Stimulated activated CD8-positive, alpha-beta memory T cell treated with anti-CD3 and anti-CD28 coated beads, Interleukin-4, amount 100 ng/mL, for 4 hours (primary cell): Measurements from ENCODE around the gene PRUNE2.

ENCODE experiments used
- DNase-seq, 2 donors: peaks; one replicate each; pipeline ENCODE4 v3.0.0-alpha.2; 2020; ENCODE audit warnings: low read depth in 2 of 2, low spot score in 1 of 2

PRUNE2 gene

GRCh38 chr9:76900884-76901440 is 5.0 kb downstream of the PRUNE2 start:
- DNase-seq = no peak

GRCh38 chr9:76898786-76899185 is 7.1 kb downstream of the PRUNE2 start:
- DNase-seq = no peak

GRCh38 chr9:76897804-76898525 is 7.9 kb downstream of the PRUNE2 start:
- DNase-seq = no peak

GRCh38 chr9:76896035-76896434 is 9.9 kb downstream of the PRUNE2 start:
- no peak for DNase-seq

- no peak for DNase-seq
These were observed 10.7 kb downstream of the PRUNE2 start for GRCh38 chr9:76895186-76895585.

GRCh38 chr9:76894198-76894597 is 11.7 kb downstream of the PRUNE2 start:
- DNase-seq = no peak

GRCh38 chr9:76893395-76893932 is 12.4 kb downstream of the PRUNE2 start:
- no peak for DNase-seq

- no peak for DNase-seq
These were observed 14.0 kb downstream of the PRUNE2 start for GRCh38 chr9:76891874-76892273.

- DNase-seq = no peak
These were observed 14.6 kb downstream of the PRUNE2 start for GRCh38 chr9:76891279-76891678.

- DNase-seq = no peak
These were observed 18.0 kb downstream of the PRUNE2 start for GRCh38 chr9:76887951-76888350.

- no peak for DNase-seq
These were observed 18.7 kb downstream of the PRUNE2 start for GRCh38 chr9:76887003-76887821.

GRCh38 chr9:76886318-76886717 is 19.6 kb downstream of the PRUNE2 start:
- no peak for DNase-seq

GRCh38 chr9:76884823-76885222 is 21.1 kb downstream of the PRUNE2 start:
- DNase-seq = no peak

- DNase-seq = no peak
These were observed 22.5 kb downstream of the PRUNE2 start for GRCh38 chr9:76883341-76883855.

GRCh38 chr9:76882686-76883085 is 23.2 kb downstream of the PRUNE2 start:
- DNase-seq = no peak

- DNase-seq = no peak
These were observed 25.7 kb downstream of the PRUNE2 start for GRCh38 chr9:76880210-76880609.

- DNase-seq = no peak
These were observed 27.0 kb downstream of the PRUNE2 start for GRCh38 chr9:76878933-76879332.

- DNase-seq = no peak
These were observed 28.0 kb downstream of the PRUNE2 start for GRCh38 chr9:76877961-76878360.

GRCh38 chr9:76876098-76876497 is 29.8 kb downstream of the PRUNE2 start:
- DNase-seq = no peak

- DNase-seq = no peak
These were observed 32.1 kb downstream of the PRUNE2 start for GRCh38 chr9:76873821-76874220.

GRCh38 chr9:76873056-76873792 is 32.7 kb downstream of the PRUNE2 start:
- DNase-seq = no peak
